Stimulated activated CD8-positive, alpha-beta memory T cell treated with anti-CD3 and anti-CD28 coated beads, Interleukin-2, amount 100 ng/mL, for 1 hour (primary cell): ENCODE results near the gene CA12.

ENCODE experiments used
- DNase-seq, 2 donors: peaks; one replicate each; pipeline ENCODE4 v3.0.0-alpha.2; 2020; ENCODE audit warnings: low read depth in 2 of 2

Gene CA12

DNA sequence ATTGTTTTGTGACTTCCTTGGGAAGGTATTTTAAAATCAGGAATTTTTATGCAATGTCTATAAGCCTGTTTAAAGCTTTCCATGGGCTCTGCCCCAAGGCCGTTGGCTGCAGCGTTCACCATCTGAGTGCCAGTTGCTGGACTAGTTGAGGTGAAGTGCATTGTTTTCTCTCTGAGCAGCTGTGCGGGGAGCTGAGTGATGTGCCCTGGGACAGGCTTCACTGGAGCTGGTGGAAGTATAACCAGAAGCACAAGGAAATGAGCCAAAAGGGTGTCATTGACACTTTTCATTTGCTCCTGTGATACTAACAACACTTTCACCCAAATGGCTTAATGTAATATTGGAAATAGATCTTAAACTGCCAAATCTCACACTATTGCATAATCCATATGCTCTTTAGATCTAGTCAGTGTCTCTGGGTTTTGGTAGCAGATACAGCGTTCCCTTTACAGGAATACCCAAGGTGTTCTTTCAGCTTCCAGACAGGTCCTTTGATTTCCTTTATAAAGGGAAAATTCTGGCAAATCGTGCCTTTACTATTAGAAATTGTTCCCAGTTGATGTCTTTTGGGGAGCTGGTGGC lies 75.1 kb downstream of the CA12 start:
- no peak for DNase-seq

GRCh38 chr15:63305260-63305659 lies 76.4 kb downstream of the CA12 start:
- DNase-seq = no peak

- DNase-seq = no peak
These were observed 80.6 kb downstream of the CA12 start for GRCh38 chr15:63301088-63301487.

GRCh38 chr15:63299943-63300575 lies 81.6 kb downstream of the CA12 start:
- no peak for DNase-seq

GRCh38 chr15:63296195-63296594 lies 85.5 kb downstream of the CA12 start:
- DNase-seq = no peak

DNA sequence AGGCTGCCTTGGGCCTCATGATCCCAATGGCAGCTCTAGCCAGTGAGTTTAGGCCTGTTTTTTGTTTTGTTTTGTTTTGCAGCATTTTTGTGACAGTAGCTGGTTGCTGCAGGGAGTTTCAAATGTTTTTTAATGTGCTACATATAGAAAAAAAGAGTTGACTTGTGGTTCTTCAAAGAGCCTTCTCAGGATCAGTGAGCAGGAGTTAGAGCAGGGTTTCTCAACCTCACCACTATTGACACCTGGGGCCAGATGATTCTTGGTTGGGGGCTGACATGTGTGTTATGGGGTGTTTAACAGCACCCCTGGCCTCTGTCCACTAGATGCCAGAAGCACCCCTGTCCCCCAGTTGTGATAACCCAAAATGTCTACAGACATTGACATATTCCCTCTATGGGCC lies 86.3 kb downstream of the CA12 start:
- no peak for DNase-seq

- DNase-seq = no peak
These were observed 87.3 kb downstream of the CA12 start for GRCh38 chr15:63294359-63294758.

GRCh38 chr15:63292771-63293170 lies 88.9 kb downstream of the CA12 start:
- DNase-seq = no peak

- no peak for DNase-seq
These were observed 89.4 kb downstream of the CA12 start for GRCh38 chr15:63292241-63292640.

- no peak for DNase-seq
These were observed 90.1 kb downstream of the CA12 start for GRCh38 chr15:63291507-63291906.

DNA sequence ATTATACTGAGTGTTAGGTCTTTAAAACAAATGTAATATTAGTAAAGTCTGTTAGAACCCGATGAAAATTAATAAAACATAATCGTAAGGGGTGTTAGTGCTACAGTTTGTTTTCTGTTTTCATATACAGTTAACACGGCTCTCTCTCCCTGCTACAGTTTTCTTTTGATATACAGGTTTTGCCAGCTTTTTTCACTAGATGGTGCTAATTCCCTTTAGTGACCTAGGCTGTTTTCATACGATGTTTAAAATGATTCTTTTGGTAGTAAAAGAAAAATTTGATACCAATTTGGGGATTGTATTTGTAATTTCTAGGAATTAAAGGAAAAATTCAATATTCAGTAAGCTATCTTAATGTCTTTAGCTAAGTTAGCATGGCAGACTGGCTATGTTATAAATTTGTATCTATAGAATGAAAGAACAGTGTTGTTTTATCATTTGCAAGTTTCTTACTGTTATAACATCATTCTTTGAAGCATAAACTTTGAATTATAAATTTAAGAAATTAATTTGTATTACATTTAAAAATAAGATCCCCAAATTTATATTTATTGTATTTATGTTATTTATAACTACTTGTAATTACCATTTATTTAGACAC lies 92.8 kb downstream of the CA12 start:
- no peak for DNase-seq

GRCh38 chr15:63288342-63288741 lies 93.3 kb downstream of the CA12 start:
- no peak for DNase-seq

DNA sequence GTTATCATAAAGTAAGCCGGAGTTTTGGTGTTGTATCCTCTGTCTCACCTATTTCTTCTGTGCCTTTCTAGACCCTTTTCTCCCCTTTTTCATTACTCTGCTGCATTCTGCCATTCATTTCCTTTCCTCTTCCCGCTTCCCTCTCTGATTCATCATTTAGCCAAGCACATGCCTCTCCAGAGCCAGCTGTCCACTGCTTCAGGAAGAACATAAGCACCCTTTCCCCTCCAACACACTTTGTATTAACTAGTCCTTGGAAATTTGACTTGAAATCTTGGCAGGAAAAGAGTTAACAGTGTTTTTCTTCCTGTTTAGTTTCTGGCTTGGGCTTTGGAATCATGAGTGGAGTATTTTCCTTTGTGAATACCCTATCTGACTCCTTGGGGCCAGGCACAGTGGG lies 94.5 kb downstream of the CA12 start:
- no peak for DNase-seq

GRCh38 chr15:63284335-63284734 lies 97.3 kb downstream of the CA12 start:
- no peak for DNase-seq

DNA sequence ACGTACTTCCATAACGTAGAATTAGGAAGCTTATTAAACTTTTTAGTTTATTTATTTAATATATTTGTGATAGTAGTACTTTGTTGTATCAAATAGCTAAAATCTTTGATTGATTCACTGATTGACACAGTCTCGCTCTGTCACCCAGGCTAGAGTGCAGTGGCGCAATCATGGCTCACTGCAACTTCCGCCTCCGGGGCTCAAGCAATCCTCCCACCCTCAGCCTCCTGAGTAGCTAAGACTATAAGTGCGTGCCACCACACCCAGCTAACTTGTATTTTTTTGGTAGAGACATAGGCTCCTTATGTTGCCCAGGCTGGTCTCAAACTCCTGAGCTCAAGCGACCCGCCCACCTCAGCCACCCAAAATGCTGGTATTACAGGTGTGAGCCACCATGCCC lies 98.5 kb downstream of the CA12 start:
- no peak for DNase-seq

DNA sequence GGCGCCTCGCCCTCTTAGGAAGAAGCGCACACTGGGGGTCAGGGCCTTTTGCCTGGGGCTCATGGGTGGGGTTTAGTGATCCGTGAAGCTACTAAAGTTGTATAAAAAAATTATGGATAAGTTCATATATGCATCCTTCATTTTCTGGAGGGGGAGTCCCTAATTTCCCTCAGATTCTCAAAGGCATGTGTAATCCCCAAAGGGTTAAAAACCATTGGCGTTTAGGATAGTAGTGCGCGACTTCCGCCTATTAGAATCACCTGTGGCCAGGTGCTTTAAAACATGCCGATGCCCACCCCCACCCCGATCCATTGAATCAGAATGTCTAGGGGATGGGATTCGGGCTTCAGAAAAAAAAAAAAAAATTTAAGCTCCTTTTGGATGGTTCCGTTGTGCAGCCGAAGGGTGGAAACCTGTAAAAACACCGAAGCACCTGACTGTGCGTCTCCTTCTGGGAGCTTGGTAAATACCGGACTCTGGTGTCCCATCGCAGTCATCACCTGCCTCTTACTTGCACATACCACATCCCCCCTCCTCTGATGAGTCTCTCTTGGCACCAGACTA lies 103.7 kb downstream of the CA12 start:
- no peak for DNase-seq

GRCh38 chr15:63277038-63277892 lies 104.4 kb downstream of the CA12 start, which contains the start of gene APH1B:
Gene APH1B (plus strand): TSS chr15:63277605. CDS start chr15:63277624, 19 bp downstream.
- DNase-seq = peak; percentile 63 to 75

DNA sequence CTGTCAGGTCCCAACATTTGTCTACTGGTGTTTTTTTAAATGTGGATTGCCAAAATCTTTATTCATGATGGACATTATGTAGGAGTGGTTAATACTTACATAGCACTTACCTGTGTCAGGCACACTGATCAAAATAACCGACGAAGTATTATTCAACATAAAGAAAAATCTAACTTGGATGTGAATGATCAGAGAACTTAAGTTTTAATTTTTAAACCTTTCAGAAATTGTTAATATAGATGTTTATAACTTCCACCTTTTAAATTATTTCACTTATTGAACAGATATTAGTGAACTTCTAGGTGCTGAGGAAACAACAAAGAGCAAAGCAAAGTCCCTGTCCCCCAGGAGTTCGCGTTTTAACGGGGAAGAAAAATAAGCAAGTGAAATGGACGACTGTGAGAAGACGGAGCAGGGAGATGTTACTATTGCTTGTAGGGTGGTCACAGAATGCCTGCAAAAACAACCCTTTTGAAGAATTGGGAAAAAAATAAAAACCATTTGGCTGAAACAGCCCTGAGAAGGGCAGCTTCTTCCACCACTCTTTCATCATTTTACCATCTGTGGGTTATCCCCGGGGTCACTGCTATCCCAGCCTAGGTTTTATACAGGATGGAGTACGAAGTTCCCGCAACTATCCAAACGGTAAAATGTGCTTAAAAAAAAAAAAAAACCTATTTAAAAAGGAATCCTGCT lies 105.2 kb downstream of the CA12 start:
- no peak for DNase-seq

GRCh38 chr15:63274427-63274826 lies 107.2 kb downstream of the CA12 start:
- no peak for DNase-seq
